ENCODE results near the gene POU6F2.

Gene POU6F2

DNA sequence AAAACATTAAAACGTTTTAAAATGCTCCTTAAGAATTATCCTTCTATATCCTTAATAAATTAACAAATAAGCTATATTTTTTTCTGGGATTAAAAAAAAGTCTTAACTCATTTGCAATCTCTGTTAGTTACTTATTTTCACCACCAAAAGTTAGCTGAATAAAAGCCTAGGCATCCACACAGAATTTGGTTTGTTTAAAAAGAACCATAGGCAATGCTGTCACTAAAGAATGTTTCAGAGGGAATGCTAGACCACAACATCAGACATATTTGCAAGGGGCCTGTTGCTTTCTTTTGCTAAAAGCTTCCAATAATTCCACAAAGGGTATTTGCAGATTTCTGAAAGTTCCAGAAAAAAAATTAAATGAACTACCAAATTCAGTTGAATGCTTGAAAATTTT is 244.2 kb downstream of the POU6F2 start:
- Histone ChIP-seq H3K36me3 (ENCODE audit: control insufficient read depth in 1 of 2, insufficient read depth in 2 of 2, low read length in 2 of 2) (no peaks in the 10 kb centered on the region), H3K4me1 (ENCODE audit: control insufficient read depth in 1 of 2, insufficient read depth in 2 of 2, low read length in 2 of 2) (no peaks in the 10 kb centered on the region), H3K27ac (ENCODE audit: low read length) (no peak overlapping the region), H3K9me3 (ENCODE audit: control insufficient read depth in 1 of 2, low read length in 2 of 2) (no peaks in the 10 kb centered on the region), H3K4me3 (ENCODE audit: low read depth in 1 of 2, low read length in 2 of 2) (no peak overlapping the region), H3K27me3 (ENCODE audit: low read depth, low read length) (no peaks in the 10 kb centered on the region)

DNA sequence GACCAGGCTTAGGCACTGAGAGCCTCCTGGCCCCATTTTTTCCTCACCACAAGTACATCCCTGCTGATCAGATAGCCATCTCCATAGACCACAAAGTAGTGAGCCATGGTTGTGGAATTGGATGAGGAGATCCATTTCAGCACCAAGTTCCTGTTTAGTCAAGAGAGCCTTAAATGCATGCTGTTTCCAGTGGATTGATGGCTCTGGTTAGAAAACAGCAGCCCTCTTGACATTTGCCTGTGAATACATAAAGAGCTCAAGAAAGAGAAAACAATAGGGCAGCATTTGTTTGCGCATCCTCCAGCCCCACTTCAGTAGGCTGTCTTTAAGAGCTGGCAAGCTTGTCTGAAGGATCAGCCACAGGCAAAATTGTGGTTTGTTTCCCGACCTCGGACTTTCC is 251.2 kb downstream of the POU6F2 start:
- no peaks in the 10 kb centered on the region for H3K9me3 ChIP-seq (ENCODE audit: control insufficient read depth in 1 of 2, low read length in 2 of 2)
- H3K4me1 ChIP-seq (ENCODE audit: control insufficient read depth in 1 of 2, insufficient read depth in 2 of 2, low read length in 2 of 2), result no peaks in the 10 kb centered on the region
- no peak overlapping the region for H3K27ac ChIP-seq (ENCODE audit: low read length)
- H3K36me3 ChIP-seq (ENCODE audit: control insufficient read depth in 1 of 2, insufficient read depth in 2 of 2, low read length in 2 of 2), result no peaks in the 10 kb centered on the region
- no peaks in the 10 kb centered on the region for H3K27me3 ChIP-seq (ENCODE audit: low read depth, low read length)
- no peak overlapping the region for H3K4me3 ChIP-seq (ENCODE audit: low read depth in 1 of 2, low read length in 2 of 2)

DNA sequence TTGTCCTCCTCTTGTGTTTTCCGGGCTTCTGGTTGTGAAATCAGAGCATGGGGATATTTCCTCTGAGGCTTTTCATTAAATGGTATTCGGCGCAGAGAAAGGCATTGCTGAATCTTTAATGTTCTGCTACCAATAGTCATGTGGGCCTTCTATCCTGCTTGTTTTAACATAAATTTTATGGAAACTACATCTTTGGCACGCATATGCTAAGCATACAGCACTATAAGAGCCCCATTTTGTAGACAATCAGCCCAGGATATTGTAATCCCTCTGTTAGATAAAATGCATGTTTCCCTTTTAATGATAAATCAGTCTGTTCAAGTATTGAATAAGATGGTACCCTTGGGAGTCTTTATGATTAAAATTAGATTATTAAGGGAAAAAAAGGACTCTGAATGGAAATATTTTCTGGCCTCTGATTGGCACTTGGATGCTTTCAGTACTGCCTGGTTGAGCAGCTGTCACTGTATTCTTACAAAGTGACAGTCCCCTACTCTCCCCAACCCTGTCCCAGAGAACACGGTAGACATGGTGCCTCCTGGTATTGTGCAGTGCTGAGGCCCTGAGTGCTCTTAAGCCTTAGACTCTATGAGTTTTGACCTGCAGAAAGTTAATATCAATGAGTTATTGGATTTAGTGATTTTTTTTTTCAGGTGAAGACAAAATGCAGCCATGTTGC is 256.3 kb downstream of the POU6F2 start:
- H3K9me3 ChIP-seq (ENCODE audit: control insufficient read depth in 1 of 2, low read length in 2 of 2), result no peaks in the 10 kb centered on the region
- H3K27ac ChIP-seq (ENCODE audit: low read length), result no peak overlapping the region
- H3K27me3 ChIP-seq (ENCODE audit: low read depth, low read length), result no peaks in the 10 kb centered on the region
- no peaks in the 10 kb centered on the region for H3K4me1 ChIP-seq (ENCODE audit: control insufficient read depth in 1 of 2, insufficient read depth in 2 of 2, low read length in 2 of 2)
- no peaks in the 10 kb centered on the region for H3K36me3 ChIP-seq (ENCODE audit: control insufficient read depth in 1 of 2, insufficient read depth in 2 of 2, low read length in 2 of 2)
- H3K4me3 ChIP-seq (ENCODE audit: low read depth in 1 of 2, low read length in 2 of 2), result no peak overlapping the region

DNA sequence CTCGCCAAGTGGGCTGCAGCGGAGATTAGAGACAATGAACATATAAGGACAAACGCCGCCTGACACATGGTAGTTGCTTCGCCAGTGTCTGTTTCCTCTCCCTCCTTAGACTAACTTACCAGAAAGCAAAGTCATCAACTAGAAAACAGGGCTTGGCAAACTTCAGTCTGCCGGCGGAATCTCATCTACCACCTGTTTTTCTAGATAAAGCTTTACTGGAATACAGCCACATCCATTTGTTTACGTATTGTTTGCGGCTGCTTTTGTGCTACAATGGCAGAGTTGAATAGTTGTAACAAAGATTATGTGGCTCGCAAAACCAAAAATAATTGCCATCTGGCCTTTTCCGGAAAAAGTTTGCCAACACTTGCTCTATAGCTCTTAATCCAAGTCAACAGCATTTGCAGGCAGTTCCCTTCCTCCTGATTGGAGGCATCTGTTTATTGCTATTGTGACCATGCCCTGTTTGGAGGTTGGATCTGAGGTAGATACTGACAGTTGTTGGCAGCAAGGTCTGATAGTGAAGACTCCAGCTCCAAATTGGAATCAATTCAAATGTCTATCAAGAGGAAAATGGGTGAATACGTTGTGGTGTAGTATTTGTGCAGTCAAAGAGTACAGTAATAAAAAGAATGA is 260.6 kb downstream of the POU6F2 start:
- Histone ChIP-seq H3K4me3 (ENCODE audit: low read depth in 1 of 2, low read length in 2 of 2) (no peak overlapping the region), H3K27ac (ENCODE audit: low read length) (no peak overlapping the region), H3K36me3 (ENCODE audit: control insufficient read depth in 1 of 2, insufficient read depth in 2 of 2, low read length in 2 of 2) (no peaks in the 10 kb centered on the region), H3K27me3 (ENCODE audit: low read depth, low read length) (no peaks in the 10 kb centered on the region), H3K9me3 (ENCODE audit: control insufficient read depth in 1 of 2, low read length in 2 of 2) (peaks cover 0 to 8% of the 10 kb centered on the region in 2 donors), H3K4me1 (ENCODE audit: control insufficient read depth in 1 of 2, insufficient read depth in 2 of 2, low read length in 2 of 2) (no peaks in the 10 kb centered on the region)

DNA sequence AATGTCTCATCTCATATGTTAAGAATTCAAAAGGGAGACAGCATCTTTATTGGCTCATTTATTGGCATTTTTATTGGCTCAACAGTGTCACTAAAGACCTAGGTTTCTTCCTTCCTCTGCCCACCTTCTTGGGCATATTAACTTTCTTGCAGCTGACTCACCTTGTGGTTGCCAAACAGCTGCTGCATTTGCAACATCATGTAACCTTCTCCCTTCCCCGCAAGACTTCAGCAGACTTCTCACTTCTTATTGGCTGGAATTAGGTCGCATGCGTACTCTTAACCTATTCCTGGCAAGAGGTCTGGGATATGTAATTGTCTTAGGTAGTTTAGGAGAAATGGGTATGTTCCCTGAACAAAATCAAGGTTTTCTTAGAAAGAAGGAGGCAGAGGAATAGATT is 263.2 kb downstream of the POU6F2 start:
- Histone ChIP-seq H3K4me3 (ENCODE audit: low read depth in 1 of 2, low read length in 2 of 2) (no peak overlapping the region), H3K27me3 (ENCODE audit: low read depth, low read length) (no peaks in the 10 kb centered on the region), H3K9me3 (ENCODE audit: control insufficient read depth in 1 of 2, low read length in 2 of 2) (peaks cover 0 to 8% of the 10 kb centered on the region in 2 donors), H3K27ac (ENCODE audit: low read length) (no peak overlapping the region), H3K4me1 (ENCODE audit: control insufficient read depth in 1 of 2, insufficient read depth in 2 of 2, low read length in 2 of 2) (no peaks in the 10 kb centered on the region), H3K36me3 (ENCODE audit: control insufficient read depth in 1 of 2, insufficient read depth in 2 of 2, low read length in 2 of 2) (no peaks in the 10 kb centered on the region)

DNA sequence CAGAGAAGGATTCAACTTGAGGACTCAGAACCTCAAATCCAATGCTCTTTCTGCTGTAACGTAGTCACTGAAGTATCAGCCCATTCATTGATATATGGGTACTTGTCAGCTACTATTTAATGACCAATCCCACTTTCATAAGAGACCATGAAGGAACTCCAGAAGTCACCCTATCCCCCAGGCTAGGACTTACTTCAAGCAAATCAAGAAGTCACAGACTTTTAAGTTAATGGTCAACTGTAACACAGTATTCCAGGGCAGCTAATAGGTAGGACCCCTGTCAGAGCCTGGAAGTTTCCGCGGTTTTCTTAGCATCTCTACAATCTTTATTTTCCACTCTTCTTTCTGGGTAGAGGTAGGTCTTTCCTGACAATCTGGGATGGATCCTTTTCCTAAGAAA is 269.9 kb downstream of the POU6F2 start:
- H3K4me1 ChIP-seq (ENCODE audit: control insufficient read depth in 1 of 2, insufficient read depth in 2 of 2, low read length in 2 of 2), result no peaks in the 10 kb centered on the region
- no peak overlapping the region for H3K27ac ChIP-seq (ENCODE audit: low read length)
- no peaks in the 10 kb centered on the region for H3K9me3 ChIP-seq (ENCODE audit: control insufficient read depth in 1 of 2, low read length in 2 of 2)
- no peaks in the 10 kb centered on the region for H3K36me3 ChIP-seq (ENCODE audit: control insufficient read depth in 1 of 2, insufficient read depth in 2 of 2, low read length in 2 of 2)
- H3K4me3 ChIP-seq (ENCODE audit: low read depth in 1 of 2, low read length in 2 of 2), result no peak overlapping the region
- no peaks in the 10 kb centered on the region for H3K27me3 ChIP-seq (ENCODE audit: low read depth, low read length)

DNA sequence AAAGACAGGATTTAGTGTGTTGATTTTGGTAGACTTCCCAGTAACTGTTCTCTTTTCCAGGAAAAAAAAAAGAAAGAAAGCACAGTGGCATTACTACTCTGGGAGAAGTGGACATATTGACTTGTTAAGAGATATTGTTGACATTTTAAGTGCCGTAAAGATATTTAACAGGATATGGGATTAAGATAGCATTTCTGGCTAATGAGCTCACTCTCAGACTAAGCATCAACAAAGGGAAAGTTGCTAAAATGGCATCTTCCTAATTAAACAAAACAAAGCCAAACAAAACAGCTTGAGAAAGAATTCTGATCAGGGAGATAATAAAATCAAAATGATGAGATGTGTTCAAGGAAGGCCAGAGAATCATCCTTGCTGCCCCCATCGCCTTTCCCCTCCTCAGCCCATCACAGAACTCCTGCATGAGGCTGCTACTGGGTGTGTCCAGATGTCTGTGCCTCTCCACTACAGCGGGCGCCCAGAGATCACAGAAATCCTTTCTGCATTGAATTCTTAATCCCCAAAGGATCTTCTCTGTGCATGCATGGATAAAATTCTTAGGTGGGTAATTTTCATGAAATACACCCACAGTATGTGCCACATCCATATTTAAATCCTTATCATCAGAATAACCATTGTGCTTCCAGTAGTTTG is 270.5 kb downstream of the POU6F2 start:
- Histone ChIP-seq H3K27ac (ENCODE audit: low read length) (no peak overlapping the region), H3K9me3 (ENCODE audit: control insufficient read depth in 1 of 2, low read length in 2 of 2) (no peaks in the 10 kb centered on the region), H3K4me3 (ENCODE audit: low read depth in 1 of 2, low read length in 2 of 2) (no peak overlapping the region), H3K27me3 (ENCODE audit: low read depth, low read length) (no peaks in the 10 kb centered on the region), H3K4me1 (ENCODE audit: control insufficient read depth in 1 of 2, insufficient read depth in 2 of 2, low read length in 2 of 2) (no peaks in the 10 kb centered on the region), H3K36me3 (ENCODE audit: control insufficient read depth in 1 of 2, insufficient read depth in 2 of 2, low read length in 2 of 2) (no peaks in the 10 kb centered on the region)

DNA sequence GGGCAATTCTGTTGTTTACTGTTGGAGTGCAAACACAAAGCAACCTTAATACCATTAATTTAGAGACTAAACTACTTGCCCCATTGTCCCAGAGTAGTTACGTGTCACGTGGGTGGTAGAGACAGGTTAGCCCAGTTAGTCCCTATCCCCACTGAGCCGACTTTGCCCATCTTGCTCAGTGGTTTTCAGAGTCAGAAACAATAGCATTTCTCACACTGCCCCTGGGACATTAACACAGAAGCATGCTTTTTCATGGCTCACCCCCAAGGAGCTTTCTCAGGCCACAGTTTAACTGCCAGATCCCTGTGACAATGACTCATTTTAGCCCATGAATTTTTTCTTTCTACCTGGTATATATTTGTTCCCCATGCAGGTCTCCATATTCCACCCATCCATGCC is 271.0 kb downstream of the POU6F2 start:
- Histone ChIP-seq H3K36me3 (ENCODE audit: control insufficient read depth in 1 of 2, insufficient read depth in 2 of 2, low read length in 2 of 2) (no peaks in the 10 kb centered on the region), H3K9me3 (ENCODE audit: control insufficient read depth in 1 of 2, low read length in 2 of 2) (no peaks in the 10 kb centered on the region), H3K27me3 (ENCODE audit: low read depth, low read length) (no peaks in the 10 kb centered on the region), H3K4me1 (ENCODE audit: control insufficient read depth in 1 of 2, insufficient read depth in 2 of 2, low read length in 2 of 2) (no peaks in the 10 kb centered on the region), H3K4me3 (ENCODE audit: low read depth in 1 of 2, low read length in 2 of 2) (no peak overlapping the region), H3K27ac (ENCODE audit: low read length) (no peak overlapping the region)

DNA sequence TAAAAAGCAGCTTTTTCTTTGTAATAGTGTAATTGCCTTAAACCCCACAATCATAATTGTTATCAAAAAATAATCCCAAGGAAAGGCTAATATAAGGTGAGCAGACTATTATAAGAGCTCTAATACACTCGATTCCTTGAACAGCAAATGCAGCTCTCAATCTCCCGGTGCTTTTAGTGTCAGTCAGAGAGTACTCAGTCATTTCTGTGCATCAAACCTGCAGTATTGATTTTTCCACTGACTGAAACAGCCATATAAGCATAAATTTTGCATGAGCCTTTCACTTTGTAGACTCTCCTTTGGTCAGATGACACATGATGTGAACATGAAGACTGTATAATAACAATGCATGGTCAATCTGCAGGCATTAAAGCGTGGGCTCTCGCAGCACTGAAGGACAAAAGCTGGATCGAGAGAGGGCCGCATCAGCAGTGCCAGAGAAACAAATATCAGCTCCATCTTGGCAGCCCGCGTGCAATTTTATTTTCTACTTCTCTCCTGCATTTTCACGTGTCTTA is 272.0 kb downstream of the POU6F2 start:
- Histone ChIP-seq H3K4me1 (ENCODE audit: control insufficient read depth in 1 of 2, insufficient read depth in 2 of 2, low read length in 2 of 2) (no peaks in the 10 kb centered on the region), H3K9me3 (ENCODE audit: control insufficient read depth in 1 of 2, low read length in 2 of 2) (no peaks in the 10 kb centered on the region), H3K36me3 (ENCODE audit: control insufficient read depth in 1 of 2, insufficient read depth in 2 of 2, low read length in 2 of 2) (no peaks in the 10 kb centered on the region), H3K4me3 (ENCODE audit: low read depth in 1 of 2, low read length in 2 of 2) (no peak overlapping the region), H3K27ac (ENCODE audit: low read length) (no peak overlapping the region), H3K27me3 (ENCODE audit: low read depth, low read length) (no peaks in the 10 kb centered on the region)

DNA sequence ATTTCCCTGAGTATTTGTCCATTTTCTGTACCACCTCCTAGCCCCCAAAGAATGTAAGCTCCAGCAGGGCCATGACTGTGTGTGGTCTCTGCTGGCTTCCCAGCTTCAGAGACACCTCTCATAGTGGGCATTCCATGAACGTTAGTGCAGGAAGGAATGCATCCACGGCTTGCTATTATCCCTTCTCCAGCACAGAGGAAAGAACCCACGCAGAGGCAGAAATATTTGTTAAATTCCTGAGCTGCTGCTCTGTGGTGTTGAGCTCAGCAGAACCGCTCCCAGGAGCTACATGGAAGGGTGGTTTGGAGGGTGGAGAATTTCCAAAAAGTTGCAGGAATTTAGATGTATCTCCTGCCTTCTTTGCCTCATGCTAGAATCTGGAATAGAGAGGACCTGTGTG is 275.2 kb downstream of the POU6F2 start:
- Histone ChIP-seq H3K4me1 (ENCODE audit: control insufficient read depth in 1 of 2, insufficient read depth in 2 of 2, low read length in 2 of 2) (no peaks in the 10 kb centered on the region), H3K9me3 (ENCODE audit: control insufficient read depth in 1 of 2, low read length in 2 of 2) (no peaks in the 10 kb centered on the region), H3K27ac (ENCODE audit: low read length) (no peak overlapping the region), H3K4me3 (ENCODE audit: low read depth in 1 of 2, low read length in 2 of 2) (no peak overlapping the region), H3K27me3 (ENCODE audit: low read depth, low read length) (no peaks in the 10 kb centered on the region), H3K36me3 (ENCODE audit: control insufficient read depth in 1 of 2, insufficient read depth in 2 of 2, low read length in 2 of 2) (no peaks in the 10 kb centered on the region)

DNA sequence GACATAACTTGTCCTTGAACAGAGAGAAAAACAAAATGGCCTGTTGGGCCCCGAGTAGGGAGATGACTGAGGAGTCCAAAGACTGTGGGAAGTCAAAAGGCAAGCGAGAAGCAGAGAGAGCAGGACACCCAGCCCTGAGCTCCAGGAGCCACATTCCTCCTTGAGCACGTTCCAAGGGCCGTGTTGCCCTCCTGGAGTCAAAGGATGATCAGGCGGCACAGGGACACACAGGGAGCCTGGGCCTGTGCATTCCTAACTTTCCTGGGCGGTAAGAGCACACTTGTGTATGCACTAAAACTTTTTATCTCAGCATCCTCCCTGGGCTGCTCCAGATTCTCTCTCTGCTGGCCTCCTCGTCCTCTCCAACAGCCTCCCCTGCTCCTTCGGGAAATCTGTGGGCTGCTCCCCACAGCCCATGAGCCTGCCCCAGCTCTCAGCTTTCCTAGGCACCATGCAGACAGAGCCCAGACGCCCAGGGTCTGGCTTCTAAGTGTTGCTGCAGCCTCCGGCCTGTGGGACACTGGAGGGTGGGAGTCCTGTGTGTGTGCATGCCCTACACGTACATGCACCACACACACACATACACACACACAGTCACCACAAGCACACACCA is 281.8 kb downstream of the POU6F2 start:
- no peaks in the 10 kb centered on the region for H3K9me3 ChIP-seq (ENCODE audit: control insufficient read depth in 1 of 2, low read length in 2 of 2)
- H3K4me1 ChIP-seq (ENCODE audit: control insufficient read depth in 1 of 2, insufficient read depth in 2 of 2, low read length in 2 of 2), result no peaks in the 10 kb centered on the region
- no peak overlapping the region for H3K4me3 ChIP-seq (ENCODE audit: low read depth in 1 of 2, low read length in 2 of 2)
- no peaks in the 10 kb centered on the region for H3K36me3 ChIP-seq (ENCODE audit: control insufficient read depth in 1 of 2, insufficient read depth in 2 of 2, low read length in 2 of 2)
- H3K27me3 ChIP-seq (ENCODE audit: low read depth, low read length), result no peaks in the 10 kb centered on the region
- no peak overlapping the region for H3K27ac ChIP-seq (ENCODE audit: low read length)

Data from muscle layer of duodenum (tissue), 2 donors.